Measurements from ENCODE around the gene NAP1L1.

DNA sequence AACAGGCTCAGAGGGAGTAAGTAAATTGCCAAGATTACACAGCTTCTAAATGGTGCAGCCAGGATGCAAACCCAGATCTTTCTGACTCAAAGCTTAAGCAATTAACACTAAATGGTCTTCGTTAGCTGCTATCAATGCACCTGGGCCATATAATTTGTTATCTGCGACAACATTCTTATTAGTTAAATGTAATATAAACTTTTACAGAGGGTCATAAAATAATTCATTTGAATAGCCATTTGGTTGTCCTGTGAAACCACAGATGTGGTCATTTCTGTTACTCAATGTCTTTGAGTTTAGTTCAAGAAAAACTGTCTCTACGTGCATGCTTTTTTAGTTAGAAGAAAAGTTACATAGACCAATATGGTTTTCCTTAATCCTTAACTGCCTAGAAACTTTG lies 22.1 kb upstream of the NAP1L1 start:
- TF ChIP-seq, protein P1, sequence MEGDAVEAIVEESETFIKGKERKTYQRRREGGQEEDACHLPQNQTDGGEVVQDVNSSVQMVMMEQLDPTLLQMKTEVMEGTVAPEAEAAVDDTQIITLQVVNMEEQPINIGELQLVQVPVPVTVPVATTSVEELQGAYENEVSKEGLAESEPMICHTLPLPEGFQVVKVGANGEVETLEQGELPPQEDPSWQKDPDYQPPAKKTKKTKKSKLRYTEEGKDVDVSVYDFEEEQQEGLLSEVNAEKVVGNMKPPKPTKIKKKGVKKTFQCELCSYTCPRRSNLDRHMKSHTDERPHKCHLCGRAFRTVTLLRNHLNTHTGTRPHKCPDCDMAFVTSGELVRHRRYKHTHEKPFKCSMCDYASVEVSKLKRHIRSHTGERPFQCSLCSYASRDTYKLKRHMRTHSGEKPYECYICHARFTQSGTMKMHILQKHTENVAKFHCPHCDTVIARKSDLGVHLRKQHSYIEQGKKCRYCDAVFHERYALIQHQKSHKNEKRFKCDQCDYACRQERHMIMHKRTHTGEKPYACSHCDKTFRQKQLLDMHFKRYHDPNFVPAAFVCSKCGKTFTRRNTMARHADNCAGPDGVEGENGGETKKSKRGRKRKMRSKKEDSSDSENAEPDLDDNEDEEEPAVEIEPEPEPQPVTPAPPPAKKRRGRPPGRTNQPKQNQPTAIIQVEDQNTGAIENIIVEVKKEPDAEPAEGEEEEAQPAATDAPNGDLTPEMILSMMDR (IDR thresholded peaks at IDR 0.05): no peak
- no peak for TF ChIP-seq EZH2 (IDR thresholded peaks at IDR 0.05)
